Esophagus squamous epithelium (tissue), 4 donors: Measurements from ENCODE around the gene RCAN2.

Experiments
- CTCF ChIP-seq, 6 experiments: fragments of 450-650 bp in 4 of 6; fragments of 200-600 bp in 2 of 6; sonication (generic) in 2 of 6; IDR thresholded peaks; one replicate each; pipeline ENCODE4 v1.5.1; 2016 to 2019; ENCODE audit warnings: antibody characterized with exemption in 6 of 6, mild to moderate bottlenecking in 4 of 6, moderate library complexity in 4 of 6
- POLR2A ChIP-seq, 4 donors: fragments of 450-650 bp; IDR thresholded peaks; one replicate each; pipeline ENCODE4 v1.6.1; 2017; ENCODE audit warnings: antibody characterized with exemption in 4 of 4, mild to moderate bottlenecking in 4 of 4, moderate library complexity in 3 of 4

- no peak for TF ChIP-seq CTCF (IDR thresholded peaks at IDR 0.05)
- TF ChIP-seq POLR2A (IDR thresholded peaks at IDR 0.05) = no peak
Measured at GRCh38 chr6:46530896-46531295, 39.6 kb upstream of the RCAN2 start.
